ENCODE results near the gene TOMM6.

Gene TOMM6

GRCh38 chr6:41787219-41787917 is at the start of gene TOMM6:
Gene TOMM6 (plus strand): TSS chr6:41787694. CDS start chr6:41787698, 4 bp downstream.
- peak; percentile 92 to 94 for DNase-seq

- DNase-seq: no peak
These were observed 48.5 kb upstream of the TOMM6 start for GRCh38 chr6:41739041-41739440.

GRCh38 chr6:41740366-41741162 is 46.9 kb upstream of the TOMM6 start:
- no peak for DNase-seq

GRCh38 chr6:41741625-41742490 is 45.6 kb upstream of the TOMM6 start:
- DNase-seq: no peak

GRCh38 chr6:41743406-41744235 is 43.9 kb upstream of the TOMM6 start:
- no peak for DNase-seq

- no peak for DNase-seq
These were observed 43.2 kb upstream of the TOMM6 start for GRCh38 chr6:41744236-41744787.

GRCh38 chr6:41746107-41746506 is 41.4 kb upstream of the TOMM6 start:
- DNase-seq: no peak

- DNase-seq: no peak
These were observed 40.0 kb upstream of the TOMM6 start, which contains the start of gene PGC for GRCh38 chr6:41747256-41748101. Gene PGC (minus strand): TSS chr6:41747397. CDS start chr6:41747334, 63 bp downstream.

GRCh38 chr6:41748102-41748477 is 39.4 kb upstream of the TOMM6 start:
- DNase-seq: no peak

- no peak for DNase-seq
These were observed 39.0 kb upstream of the TOMM6 start for GRCh38 chr6:41748542-41748941.

GRCh38 chr6:41750374-41750773 is 37.1 kb upstream of the TOMM6 start:
- no peak for DNase-seq

GRCh38 chr6:41755895-41756294 is 31.6 kb upstream of the TOMM6 start:
- no peak for DNase-seq

GRCh38 chr6:41756354-41756753 is 31.1 kb upstream of the TOMM6 start:
- DNase-seq: no peak

- no peak for DNase-seq
These were observed 30.2 kb upstream of the TOMM6 start for GRCh38 chr6:41757271-41757670.

GRCh38 chr6:41757931-41758640 is 29.4 kb upstream of the TOMM6 start:
- peak in 1 of 2 experiments; percentile 50 for DNase-seq

GRCh38 chr6:41758641-41759035 is 28.9 kb upstream of the TOMM6 start:
- DNase-seq: no peak

- DNase-seq: no peak
These were observed 28.2 kb upstream of the TOMM6 start for GRCh38 chr6:41759106-41759904.

- no peak for DNase-seq
These were observed 27.5 kb upstream of the TOMM6 start for GRCh38 chr6:41759905-41760579.

- no peak for DNase-seq
These were observed 24.0 kb upstream of the TOMM6 start for GRCh38 chr6:41763470-41763869.
